Activated naive CD4-positive, alpha-beta T cell treated with anti-CD3 and anti-CD28 coated beads, Interleukin-2, amount 10 ng/mL, durations not matched to agents 7 days and 5 days (primary cell): ENCODE measurements around the gene REV3L.
A peak's percentile ranks its signal among the peaks of the same experiment; 100 is the strongest.
"Not testable (repeated sequence)": the region's sequence is repeated elsewhere in the genome, so short reads cannot be mapped to it uniquely, and the experiment has no call there.

Experiments
- CTCF ChIA-PET: fragments of 350-600 bp; sonication (Branson Sonifier 250); formaldehyde crosslinking; loops from one replicate; lab custom pipeline; 2021; ENCODE audit warnings: antibody characterized with exemption; lab: Charles Lee
- DNase-seq: peaks from one replicate; pipeline ENCODE4 v3.0.0-alpha.2; 2020
- H3K27ac Mint-ChIP-seq: one replicate; pipeline ENCODE4 v1.8.0; 2021; ENCODE audit warnings: mild to moderate bottlenecking, moderate library complexity, mixed read lengths
- H3K27me3 Mint-ChIP-seq: one replicate; pipeline ENCODE4 v1.8.0; 2021; ENCODE audit warnings: mild to moderate bottlenecking, mixed read lengths
- H3K36me3 Mint-ChIP-seq: one replicate; pipeline ENCODE4 v1.8.0; 2021; ENCODE audit warnings: mixed read lengths
- H3K4me1 Mint-ChIP-seq: one replicate; pipeline ENCODE4 v1.8.0; 2021; ENCODE audit warnings: mixed read lengths
- H3K4me3 Mint-ChIP-seq: one replicate; pipeline ENCODE4 v1.8.0; 2021; ENCODE audit warnings: mild to moderate bottlenecking, moderate library complexity, mixed read lengths
- H3K9me3 Mint-ChIP-seq: one replicate; pipeline ENCODE4 v1.8.0; 2021; ENCODE audit warnings: mixed read lengths

REV3L gene

GRCh38 chr6:111290689-111291335, 192.2 kb downstream of the REV3L start:
- H3K9me3 Mint-ChIP-seq, H3K36me3 Mint-ChIP-seq, H3K4me3 Mint-ChIP-seq, H3K27me3 Mint-ChIP-seq, CTCF ChIA-PET, DNase-seq: not testable (repeated sequence)
- peak overlapping the region; percentile 3 for H3K27ac Mint-ChIP-seq
- H3K4me1 Mint-ChIP-seq, result peaks cover 23% of the 10 kb centered on the region

- H3K9me3 Mint-ChIP-seq, CTCF ChIA-PET, DNase-seq, H3K27ac Mint-ChIP-seq, H3K4me3 Mint-ChIP-seq, H3K4me1 Mint-ChIP-seq, H3K27me3 Mint-ChIP-seq: not testable (repeated sequence)
- peaks cover 31% of the 10 kb centered on the region for H3K36me3 Mint-ChIP-seq
Measured at GRCh38 chr6:111284356-111284755, 198.7 kb downstream of the REV3L start.

DNA sequence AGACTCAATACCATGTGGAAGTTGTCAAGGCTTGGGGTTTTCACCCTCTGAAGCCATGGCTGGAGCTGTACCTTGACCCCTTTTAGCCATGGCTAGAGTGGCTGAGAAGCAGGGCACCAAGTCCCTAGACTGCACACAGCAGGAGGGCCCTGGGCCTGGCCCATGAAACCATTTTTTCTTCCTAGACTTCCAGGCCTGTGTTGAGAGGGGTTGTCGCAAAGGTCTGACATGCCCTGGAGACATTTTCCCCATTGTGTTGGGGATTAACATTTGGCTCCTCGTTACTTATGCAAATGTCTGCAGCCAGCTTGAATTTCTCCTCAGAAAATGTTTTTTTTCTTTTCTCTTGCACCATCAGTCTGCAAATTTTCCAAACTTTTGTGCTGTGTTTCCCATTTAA, 199.3 kb downstream of the REV3L start:
- no peak overlapping the region for H3K4me3 Mint-ChIP-seq
- H3K27ac Mint-ChIP-seq, result no peak overlapping the region
- no peaks in the 10 kb centered on the region for H3K4me1 Mint-ChIP-seq
- no peak for DNase-seq
- H3K9me3 Mint-ChIP-seq, result no peaks in the 10 kb centered on the region
- H3K36me3 Mint-ChIP-seq, result peaks cover 37% of the 10 kb centered on the region
- H3K27me3 Mint-ChIP-seq, result no peaks in the 10 kb centered on the region
- CTCF ChIA-PET, result no interaction called here

DNA sequence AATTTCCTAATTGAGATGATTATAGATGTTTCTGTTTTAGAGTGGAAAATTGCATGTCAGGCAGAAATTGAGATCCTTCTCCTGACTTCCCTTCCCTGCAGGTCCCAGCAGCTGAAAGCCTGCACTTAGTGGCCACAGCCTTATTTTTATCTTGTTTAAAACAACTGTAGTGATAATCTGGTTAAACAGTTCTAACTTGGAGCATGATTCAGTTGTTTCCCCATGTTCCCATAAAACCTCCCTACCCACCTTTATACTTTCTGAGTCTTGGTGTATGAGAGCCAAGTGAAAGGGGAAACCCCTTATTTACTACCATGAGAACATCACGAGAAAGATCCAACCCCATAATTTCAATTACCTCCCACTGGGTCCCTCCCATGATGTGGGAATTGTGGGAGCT, 200.5 kb downstream of the REV3L start:
- CTCF ChIA-PET, result interaction anchor here (0.6 kb wide), 1 partner anchor 68 kb away, joined by 3 read pairs; no protein-coding TSS in a partner anchor
- no peaks in the 10 kb centered on the region for H3K27me3 Mint-ChIP-seq
- DNase-seq, result no peak
- peaks cover 49% of the 10 kb centered on the region for H3K36me3 Mint-ChIP-seq
- H3K27ac Mint-ChIP-seq, result no peak overlapping the region
- H3K4me1 Mint-ChIP-seq, result no peaks in the 10 kb centered on the region
- no peaks in the 10 kb centered on the region for H3K9me3 Mint-ChIP-seq
- no peak overlapping the region for H3K4me3 Mint-ChIP-seq

DNA sequence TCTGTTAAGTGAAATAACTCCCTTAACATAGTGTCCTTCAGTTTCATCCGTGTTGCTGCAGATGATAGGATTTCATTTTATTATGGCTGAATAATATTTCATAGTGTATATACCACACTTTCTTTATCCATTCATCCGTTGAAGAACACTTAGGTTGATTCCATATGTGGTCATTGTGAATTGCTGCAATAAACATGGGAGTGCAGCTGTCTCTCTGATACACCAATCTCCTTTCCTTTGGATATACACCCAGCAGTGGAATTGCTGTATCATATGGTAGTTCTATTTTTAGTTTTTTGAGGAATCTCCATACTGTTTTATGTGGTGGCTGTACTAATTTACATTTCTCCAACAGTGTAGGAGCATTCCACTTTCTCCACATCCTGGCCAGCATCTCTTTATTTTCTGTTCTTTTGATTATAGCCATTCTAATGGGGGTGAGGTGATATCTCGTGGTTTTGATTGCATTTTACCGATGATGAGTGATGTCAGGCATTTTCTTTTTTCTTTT, 202.5 kb downstream of the REV3L start:
- Mint-ChIP-seq H3K27ac (no peak overlapping the region), H3K4me3 (no peak overlapping the region), H3K27me3 (no peaks in the 10 kb centered on the region), H3K9me3 (peaks cover 3% of the 10 kb centered on the region), H3K4me1 (no peaks in the 10 kb centered on the region), H3K36me3 (peaks cover 62% of the 10 kb centered on the region)
- CTCF ChIA-PET, result no interaction called here
- DNase-seq, result no peak

DNA sequence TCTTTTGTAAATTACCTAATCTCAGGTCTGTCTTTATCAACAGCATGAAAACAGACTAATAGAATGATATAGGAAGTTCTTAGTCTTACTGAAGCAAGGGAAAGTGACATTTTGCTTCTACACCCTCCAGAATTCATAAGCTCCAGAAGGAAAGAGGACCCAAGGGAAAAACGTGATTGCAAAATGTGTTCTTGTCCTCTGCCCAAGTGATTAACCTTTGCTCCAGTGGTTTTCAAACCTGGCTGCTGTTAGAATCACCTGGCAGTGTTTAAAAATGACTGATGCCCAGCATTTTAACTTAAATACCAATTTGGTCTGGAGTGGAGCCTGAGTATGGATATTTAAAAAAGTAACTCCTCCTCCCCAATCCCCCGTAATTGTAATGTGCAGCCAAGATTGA, 204.3 kb downstream of the REV3L start:
- no peak overlapping the region for H3K4me3 Mint-ChIP-seq
- no peak overlapping the region for H3K27ac Mint-ChIP-seq
- CTCF ChIA-PET, result no interaction called here
- no peak for DNase-seq
- H3K9me3 Mint-ChIP-seq, result peaks cover 15% of the 10 kb centered on the region
- no peaks in the 10 kb centered on the region for H3K27me3 Mint-ChIP-seq
- H3K36me3 Mint-ChIP-seq, result peaks cover 75% of the 10 kb centered on the region
- H3K4me1 Mint-ChIP-seq, result no peaks in the 10 kb centered on the region

- H3K9me3 Mint-ChIP-seq, result peaks cover 15% of the 10 kb centered on the region
Measured at GRCh38 chr6:111277819-111278218, 205.2 kb downstream of the REV3L start.

DNA sequence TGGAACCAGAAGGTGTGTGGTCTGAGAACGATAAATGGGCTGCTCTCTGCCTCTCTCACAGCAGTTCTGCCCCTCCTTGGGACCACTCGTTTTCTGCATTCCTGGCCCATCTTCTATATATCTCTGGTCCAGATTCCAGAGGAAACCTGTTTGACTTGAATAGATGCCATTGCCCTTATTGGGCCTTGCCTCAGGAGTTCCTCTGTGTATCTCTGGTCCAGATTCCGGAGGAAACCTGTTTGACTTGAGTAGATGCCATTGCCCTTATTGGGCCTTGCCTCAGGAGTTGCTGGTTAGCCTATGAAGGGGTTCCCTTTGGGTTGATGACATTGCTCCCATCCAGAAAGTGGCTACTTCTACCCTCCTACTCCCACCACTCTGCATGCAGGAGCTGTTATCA, 206.3 kb downstream of the REV3L start:
- DNase-seq, result no peak
- H3K27ac Mint-ChIP-seq, result no peak overlapping the region
- no peaks in the 10 kb centered on the region for H3K27me3 Mint-ChIP-seq
- no peak overlapping the region for H3K4me3 Mint-ChIP-seq
- CTCF ChIA-PET, result interaction anchor here (1.8 kb wide), 1 partner anchor 17 kb away, joined by 5 read pairs; a partner anchor contains a TSS
- peaks cover 69% of the 10 kb centered on the region for H3K36me3 Mint-ChIP-seq
- H3K4me1 Mint-ChIP-seq, result no peaks in the 10 kb centered on the region
- peaks cover 15% of the 10 kb centered on the region for H3K9me3 Mint-ChIP-seq

More at GRCh38 chr6:111277819-111278218, 205.2 kb downstream of the REV3L start:
- no peak for DNase-seq
- no peaks in the 10 kb centered on the region for H3K4me1 Mint-ChIP-seq
- CTCF ChIA-PET, result no interaction called here
- H3K36me3 Mint-ChIP-seq, result peaks cover 77% of the 10 kb centered on the region
- H3K27ac Mint-ChIP-seq, result no peak overlapping the region
- no peaks in the 10 kb centered on the region for H3K27me3 Mint-ChIP-seq
- H3K4me3 Mint-ChIP-seq, result no peak overlapping the region

DNA sequence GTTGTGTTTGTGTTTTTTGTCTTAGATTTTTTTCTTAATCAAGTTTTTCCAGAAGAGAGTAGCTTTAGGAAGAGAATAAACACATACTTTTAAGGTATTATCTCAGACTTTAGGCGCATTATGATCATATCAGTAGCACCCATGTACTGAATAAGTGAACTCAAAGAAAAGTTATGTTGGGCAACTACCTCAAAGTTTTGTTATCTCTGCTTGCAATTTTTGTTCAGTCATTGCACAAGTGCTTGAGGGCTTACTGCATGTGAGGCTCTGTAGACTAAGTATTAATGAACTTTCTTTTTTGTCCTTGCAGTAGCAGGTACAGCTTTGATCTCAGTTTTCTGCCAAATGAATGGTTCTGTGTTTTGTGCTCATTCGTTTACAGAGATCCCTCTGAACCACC, 206.7 kb downstream of the REV3L start:
- CTCF ChIA-PET, result interaction anchor here (1.8 kb wide), 1 partner anchor 17 kb away, joined by 5 read pairs; a partner anchor contains a TSS
- DNase-seq, result no peak
- no peak overlapping the region for H3K27ac Mint-ChIP-seq
- H3K9me3 Mint-ChIP-seq, result peaks cover 15% of the 10 kb centered on the region
- H3K4me3 Mint-ChIP-seq, result no peak overlapping the region
- H3K4me1 Mint-ChIP-seq, result no peaks in the 10 kb centered on the region
- peaks cover 68% of the 10 kb centered on the region for H3K36me3 Mint-ChIP-seq
- H3K27me3 Mint-ChIP-seq, result no peaks in the 10 kb centered on the region

- Mint-ChIP-seq H3K4me1 (no peaks in the 10 kb centered on the region), H3K27ac (peak overlapping the region; percentile 1), H3K4me3 (no peak overlapping the region), H3K36me3 (peaks cover 63% of the 10 kb centered on the region), H3K27me3 (no peaks in the 10 kb centered on the region), H3K9me3 (peaks cover 15% of the 10 kb centered on the region)
- CTCF ChIA-PET, result no interaction called here
- DNase-seq, result no peak
Measured at GRCh38 chr6:111274593-111275217, 208.3 kb downstream of the REV3L start.

DNA sequence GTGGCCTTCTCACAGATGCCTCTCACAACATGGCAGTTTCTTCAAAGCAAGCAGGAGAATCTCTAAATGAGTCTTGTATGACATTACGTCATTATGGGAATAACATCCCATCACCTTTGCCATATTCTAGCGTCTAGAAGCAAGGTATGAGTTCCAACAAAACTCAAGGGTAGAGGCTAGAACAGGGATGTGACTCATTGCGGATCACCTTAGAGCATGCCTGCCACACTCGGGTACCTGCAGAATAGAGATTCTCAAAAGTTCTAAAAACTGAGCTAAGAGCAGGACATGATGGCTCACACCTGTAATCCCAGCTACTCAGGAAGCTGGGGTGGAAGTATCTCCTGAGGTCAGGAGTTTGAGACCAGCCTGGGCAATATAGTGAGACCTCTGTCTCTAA, 212.9 kb downstream of the REV3L start:
- CTCF ChIA-PET, result no interaction called here
- no peak overlapping the region for H3K4me3 Mint-ChIP-seq

GRCh38 chr6:111269401-111269970, 213.5 kb downstream of the REV3L start:
- Mint-ChIP-seq H3K4me1 (peaks cover 5% of the 10 kb centered on the region), H3K4me3 (no peak overlapping the region), H3K27ac (no peak overlapping the region), H3K36me3 (peaks cover 44% of the 10 kb centered on the region), H3K9me3 (peaks cover 6% of the 10 kb centered on the region), H3K27me3 (no peaks in the 10 kb centered on the region)
- DNase-seq, result no peak
- CTCF ChIA-PET, result no interaction called here

More for the DNA sequence above, 212.9 kb downstream of the REV3L start:
- H3K9me3 Mint-ChIP-seq, result peaks cover 11% of the 10 kb centered on the region
- peaks cover 5% of the 10 kb centered on the region for H3K4me1 Mint-ChIP-seq
- H3K27ac Mint-ChIP-seq, result no peak overlapping the region
- no peak for DNase-seq
- peaks cover 50% of the 10 kb centered on the region for H3K36me3 Mint-ChIP-seq
- no peaks in the 10 kb centered on the region for H3K27me3 Mint-ChIP-seq

DNA sequence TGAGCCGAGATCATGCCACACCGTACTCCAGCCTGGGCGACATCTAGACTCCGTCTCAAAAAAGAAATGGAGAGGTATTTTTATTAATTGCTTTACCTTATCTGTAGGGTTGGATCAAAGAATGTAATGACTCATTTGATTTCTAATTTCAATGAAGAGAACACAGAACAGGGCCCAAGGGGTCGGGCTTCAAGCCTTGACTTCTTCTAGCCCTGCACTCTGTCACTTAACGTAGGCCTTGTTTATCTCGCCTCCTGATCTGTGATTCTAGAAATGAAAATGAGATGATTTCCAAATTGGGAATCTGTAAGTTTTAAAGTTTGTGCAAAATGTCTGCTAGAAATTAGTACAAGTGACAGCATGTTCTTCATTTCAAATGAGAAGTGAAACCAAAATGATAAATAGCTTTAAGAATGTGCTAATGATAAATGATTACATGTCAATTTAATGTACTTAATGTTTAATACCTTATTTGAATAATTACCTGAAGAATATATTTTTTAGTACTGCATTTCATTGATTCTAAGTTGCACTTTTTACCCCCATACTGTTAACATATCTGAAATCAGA, 215.2 kb downstream of the REV3L start:
- CTCF ChIA-PET, result no interaction called here
- Mint-ChIP-seq H3K4me3 (no peak overlapping the region), H3K9me3 (no peaks in the 10 kb centered on the region), H3K4me1 (peaks cover 8% of the 10 kb centered on the region), H3K27ac (no peak overlapping the region), H3K27me3 (no peaks in the 10 kb centered on the region), H3K36me3 (peaks cover 35% of the 10 kb centered on the region)
- DNase-seq, result no peak

DNA sequence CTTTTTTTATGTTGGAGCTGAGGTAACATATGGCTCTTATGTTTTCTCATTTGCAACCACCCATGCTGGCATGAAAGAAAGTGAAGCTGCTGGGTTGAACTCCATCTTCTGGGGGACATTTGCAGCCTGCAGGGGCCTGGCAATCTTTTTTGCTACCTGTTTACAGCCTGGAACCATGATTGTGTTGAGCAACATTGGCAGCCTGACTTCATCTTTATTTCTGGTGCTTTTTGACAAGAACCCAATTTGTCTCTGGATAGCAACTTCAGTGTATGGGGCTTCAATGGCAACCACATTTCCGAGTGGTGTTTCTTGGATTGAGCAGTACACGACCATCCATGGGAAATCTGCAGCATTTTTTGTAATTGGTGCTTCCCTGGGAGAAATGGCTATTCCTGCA, 216.7 kb downstream of the REV3L start:
- CTCF ChIA-PET, result no interaction called here
- Mint-ChIP-seq H3K27me3 (no peaks in the 10 kb centered on the region), H3K9me3 (no peaks in the 10 kb centered on the region), H3K27ac (no peak overlapping the region), H3K4me3 (no peak overlapping the region), H3K36me3 (peaks cover 33% of the 10 kb centered on the region), H3K4me1 (peaks cover 14% of the 10 kb centered on the region)
- no peak for DNase-seq
